Stimulated activated CD8-positive, alpha-beta memory T cell treated with anti-CD3 and anti-CD28 coated beads, Interleukin-4, amount 100 ng/mL, for 1 hour (primary cell): ENCODE measurements around the gene QRICH1.
A peak's percentile ranks its signal among the peaks of the same experiment; 100 is the strongest.

Source experiments
- DNase-seq, 2 donors: peaks; one replicate each; pipeline ENCODE4 v3.0.0-alpha.2; 2020; ENCODE audit warnings: low read depth in 2 of 2, low spot score in 1 of 2

QRICH1 gene

GRCh38 chr3:49119439-49119838, 25.6 kb upstream of the QRICH1 start:
- no peak for DNase-seq

GRCh38 chr3:49119036-49119435, 25.2 kb upstream of the QRICH1 start:
- DNase-seq = no peak

GRCh38 chr3:49112262-49112661, 18.4 kb upstream of the QRICH1 start:
- no peak for DNase-seq

GRCh38 chr3:49111347-49111746, 17.5 kb upstream of the QRICH1 start:
- no peak for DNase-seq

- DNase-seq = no peak
These were observed 16.9 kb upstream of the QRICH1 start for GRCh38 chr3:49110780-49111179.

- no peak for DNase-seq
These were observed 14.5 kb upstream of the QRICH1 start for GRCh38 chr3:49108346-49108745.

GRCh38 chr3:49104427-49105291, 10.8 kb upstream of the QRICH1 start, which contains the start of gene QARS1:
TSS of gene QARS1 (minus strand) at chr3:49104757. CDS start at chr3:49104733, 24 bp downstream.
- peak; percentile 72 to 79 for DNase-seq

GRCh38 chr3:49104052-49104426, 10.2 kb upstream of the QRICH1 start:
- DNase-seq = no peak

GRCh38 chr3:49100046-49100615, 6.3 kb upstream of the QRICH1 start:
- DNase-seq = no peak

GRCh38 chr3:49098910-49099630, 5.2 kb upstream of the QRICH1 start:
- no peak for DNase-seq

- no peak for DNase-seq
These were observed 4.6 kb upstream of the QRICH1 start for GRCh38 chr3:49098429-49098828.

- DNase-seq = peak; percentile 53 to 56
These were observed 676 bp downstream of the QRICH1 start for GRCh38 chr3:49092938-49093852.

- no peak for DNase-seq
These were observed 12.4 kb downstream of the QRICH1 start for GRCh38 chr3:49081429-49081828.

- DNase-seq = no peak
These were observed 14.6 kb downstream of the QRICH1 start for GRCh38 chr3:49079270-49079669.

- DNase-seq = no peak
These were observed 17.2 kb downstream of the QRICH1 start for GRCh38 chr3:49076646-49077045.

- DNase-seq = no peak
These were observed 17.8 kb downstream of the QRICH1 start for GRCh38 chr3:49076116-49076515.

GRCh38 chr3:49058011-49058410, 35.9 kb downstream of the QRICH1 start:
- no peak for DNase-seq

GRCh38 chr3:49057268-49057667, 36.6 kb downstream of the QRICH1 start:
- no peak for DNase-seq

GRCh38 chr3:49054344-49054862, 39.5 kb downstream of the QRICH1 start:
- no peak for DNase-seq

GRCh38 chr3:49053543-49053942, 40.3 kb downstream of the QRICH1 start:
- no peak for DNase-seq

- DNase-seq = no peak
These were observed 58.6 kb downstream of the QRICH1 start for GRCh38 chr3:49035281-49035680.
